HFFc6 (cell line): ENCODE measurements around the gene GRIP1. TPM values are rescaled to one million over a fixed set of nuclear protein-coding genes. Genes with fewer than 3 reads are reported as not detected.

Source experiments
- DNase-seq: peaks from one replicate; pipeline ENCODE4 v3.0.0-alpha.2; 2018
- H3K27ac Mint-ChIP-seq: 2 replicates; pipeline ENCODE4 v1.8.0; 2020; ENCODE audit warnings: mild to moderate bottlenecking, mixed read lengths
- H3K27me3 Mint-ChIP-seq: 2 replicates; pipeline ENCODE4 v1.8.0; 2021; ENCODE audit warnings: mild to moderate bottlenecking, moderate library complexity, mixed read lengths; ENCODE audit not compliant: insufficient read depth
- H3K36me3 Mint-ChIP-seq: 2 replicates; pipeline ENCODE4 v1.8.0; 2021; ENCODE audit warnings: low read depth, mixed read lengths
- H3K4me1 Mint-ChIP-seq: 2 replicates; pipeline ENCODE4 v1.8.0; 2020; ENCODE audit warnings: low read depth, mixed read lengths
- H3K4me3 Mint-ChIP-seq: 2 replicates; pipeline ENCODE4 v1.8.0; 2020; ENCODE audit warnings: mild to moderate bottlenecking, moderate library complexity, mixed read lengths
- H3K9me3 Mint-ChIP-seq: 2 replicates; pipeline ENCODE4 v1.8.0; 2020; ENCODE audit warnings: mild to moderate bottlenecking, mixed read lengths
- total RNA-seq, 6 experiments: library from RNA; stranded (reverse); fragmentation: NEBNext Ultra II Directional; extraction: Animal tissue kit (Norgen Biotek cat#: 25700); gene quantifications; 2 replicates in 1 of 6; 3 replicates in 5 of 6; pipeline ENCODE4 v1.2.3, GENCODE V29; 2021
- TF ChIP-seq, protein P1 (sequence below): fragments of 200-600 bp; sonication (generic); IDR thresholded peaks from 2 replicates; pipeline ENCODE4 v1.5.0; 2021; ENCODE audit warnings: antibody characterized with exemption, mild to moderate bottlenecking

Gene GRIP1
- total RNA-seq, 6 experiments from 2014 or later: 0.31 to 0.60 TPM; not detected in 4

DNA sequence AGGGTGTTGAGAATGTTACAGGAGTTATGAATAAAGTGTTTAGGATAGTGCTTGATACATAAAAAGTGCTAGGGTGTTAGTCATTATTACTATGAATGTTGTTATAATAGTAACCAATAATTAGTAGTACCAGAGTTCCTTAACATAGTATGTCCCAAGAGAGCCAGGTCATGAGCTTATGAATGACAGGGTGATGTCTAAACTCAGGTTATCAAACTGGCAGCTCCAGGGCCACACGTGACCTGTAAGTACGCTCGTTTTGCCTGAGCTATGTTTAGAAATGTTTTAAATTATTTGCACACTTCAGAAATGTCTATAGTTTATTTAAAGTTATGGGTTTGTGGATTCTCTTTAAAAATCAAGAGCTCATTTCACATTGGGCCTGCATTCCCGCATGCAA lies 14.1 kb upstream of the GRIP1 start:
- H3K4me1 Mint-ChIP-seq: no peaks in the 10 kb centered on the region

DNA sequence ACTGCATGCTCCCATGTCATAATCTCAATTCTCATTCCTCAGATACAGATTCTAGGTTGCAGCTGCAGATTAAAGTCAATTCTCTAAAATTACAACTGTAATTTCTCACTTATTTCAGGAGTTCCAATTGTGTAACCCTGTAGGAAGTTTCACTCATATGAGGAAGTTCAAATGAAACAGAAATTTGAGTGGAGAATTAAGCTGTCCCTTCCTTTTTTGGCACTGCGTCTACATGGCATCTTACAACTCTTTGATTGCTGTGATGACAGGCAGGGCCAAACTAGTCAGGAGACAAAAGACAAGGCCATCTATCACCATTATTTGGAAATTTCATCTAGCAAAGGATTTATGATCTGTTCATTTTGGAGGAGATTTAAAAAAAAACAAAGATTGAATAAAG lies 13.3 kb upstream of the GRIP1 start:
- Mint-ChIP-seq H3K4me1 (no peaks in the 10 kb centered on the region), H3K27me3 (peaks cover 3% of the 10 kb centered on the region), H3K27ac (no peak overlapping the region), H3K36me3 (no peaks in the 10 kb centered on the region), H3K4me3 (no peak overlapping the region), H3K9me3 (no peaks in the 10 kb centered on the region)
- no peak for DNase-seq
- TF ChIP-seq, protein P1, sequence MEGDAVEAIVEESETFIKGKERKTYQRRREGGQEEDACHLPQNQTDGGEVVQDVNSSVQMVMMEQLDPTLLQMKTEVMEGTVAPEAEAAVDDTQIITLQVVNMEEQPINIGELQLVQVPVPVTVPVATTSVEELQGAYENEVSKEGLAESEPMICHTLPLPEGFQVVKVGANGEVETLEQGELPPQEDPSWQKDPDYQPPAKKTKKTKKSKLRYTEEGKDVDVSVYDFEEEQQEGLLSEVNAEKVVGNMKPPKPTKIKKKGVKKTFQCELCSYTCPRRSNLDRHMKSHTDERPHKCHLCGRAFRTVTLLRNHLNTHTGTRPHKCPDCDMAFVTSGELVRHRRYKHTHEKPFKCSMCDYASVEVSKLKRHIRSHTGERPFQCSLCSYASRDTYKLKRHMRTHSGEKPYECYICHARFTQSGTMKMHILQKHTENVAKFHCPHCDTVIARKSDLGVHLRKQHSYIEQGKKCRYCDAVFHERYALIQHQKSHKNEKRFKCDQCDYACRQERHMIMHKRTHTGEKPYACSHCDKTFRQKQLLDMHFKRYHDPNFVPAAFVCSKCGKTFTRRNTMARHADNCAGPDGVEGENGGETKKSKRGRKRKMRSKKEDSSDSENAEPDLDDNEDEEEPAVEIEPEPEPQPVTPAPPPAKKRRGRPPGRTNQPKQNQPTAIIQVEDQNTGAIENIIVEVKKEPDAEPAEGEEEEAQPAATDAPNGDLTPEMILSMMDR: no peak

More for the DNA sequence above, 14.1 kb upstream of the GRIP1 start:
- H3K4me3 Mint-ChIP-seq: no peak overlapping the region
- no peaks in the 10 kb centered on the region for H3K36me3 Mint-ChIP-seq
- H3K27ac Mint-ChIP-seq: no peak overlapping the region
- TF ChIP-seq, protein P1: no peak
- H3K27me3 Mint-ChIP-seq: peaks cover 3% of the 10 kb centered on the region
- H3K9me3 Mint-ChIP-seq: no peaks in the 10 kb centered on the region
- no peak for DNase-seq

DNA sequence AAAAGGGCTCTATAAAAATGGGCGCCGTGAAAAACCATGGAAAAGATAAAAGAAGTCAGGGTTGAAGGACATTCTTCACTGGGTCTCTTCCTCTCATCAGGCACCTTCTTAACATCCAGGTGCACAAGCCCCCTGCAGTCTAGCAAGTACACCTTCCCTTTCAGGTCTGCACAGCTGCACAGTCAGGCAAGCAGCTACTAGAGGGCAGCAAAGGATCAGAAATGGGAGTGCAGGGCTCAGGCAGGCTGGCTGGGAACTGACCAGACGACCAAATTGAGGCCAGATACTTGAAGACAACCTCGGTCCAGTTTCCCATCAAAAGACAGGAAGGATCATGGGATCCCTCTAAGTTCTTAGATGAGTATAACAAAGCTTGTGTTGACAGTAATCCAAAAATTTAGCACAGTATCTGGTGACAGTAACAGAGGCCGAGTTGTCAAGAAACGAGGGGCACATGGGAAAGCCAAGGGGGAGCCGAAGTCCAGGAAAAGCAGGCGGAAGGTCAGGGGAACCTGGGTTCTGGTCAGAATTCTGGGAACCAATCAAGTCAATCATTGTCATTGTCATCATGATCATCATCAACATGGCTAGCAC lies 10.1 kb upstream of the GRIP1 start:
- H3K4me3 Mint-ChIP-seq: no peak overlapping the region

DNA sequence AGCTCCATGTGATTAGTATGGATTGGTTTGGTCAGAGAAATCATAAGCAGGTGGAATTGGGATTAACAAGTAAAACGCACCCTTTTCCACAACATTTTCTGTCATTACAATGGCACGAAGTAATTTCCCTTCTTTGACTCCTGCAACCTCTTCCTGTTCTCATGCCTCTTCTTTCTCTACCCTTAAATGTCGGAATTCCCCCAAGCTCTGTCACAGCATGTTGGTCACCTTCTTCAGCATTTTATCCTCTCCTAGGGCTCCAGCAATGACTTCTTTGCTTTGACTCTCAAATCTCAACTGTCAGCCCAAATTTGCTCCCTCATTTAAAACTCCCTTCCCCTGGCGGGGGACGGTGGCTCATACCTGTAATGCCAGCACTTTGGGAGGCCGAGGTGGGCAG lies 5.3 kb upstream of the GRIP1 start:
- no peaks in the 10 kb centered on the region for H3K9me3 Mint-ChIP-seq
- H3K36me3 Mint-ChIP-seq: no peaks in the 10 kb centered on the region
- TF ChIP-seq, protein P1: no peak
- H3K4me1 Mint-ChIP-seq: no peaks in the 10 kb centered on the region
- no peak overlapping the region for H3K27ac Mint-ChIP-seq
- H3K27me3 Mint-ChIP-seq: no peaks in the 10 kb centered on the region; the same call in 1 of the 2 replicates
- DNase-seq: no peak
- H3K4me3 Mint-ChIP-seq: no peak overlapping the region

More for the DNA sequence above, 10.1 kb upstream of the GRIP1 start:
- no peak overlapping the region for H3K27ac Mint-ChIP-seq
- no peaks in the 10 kb centered on the region for H3K36me3 Mint-ChIP-seq
- no peaks in the 10 kb centered on the region for H3K4me1 Mint-ChIP-seq
- no peaks in the 10 kb centered on the region; the same call in 1 of the 2 replicates for H3K27me3 Mint-ChIP-seq
- H3K9me3 Mint-ChIP-seq: no peaks in the 10 kb centered on the region
- TF ChIP-seq, protein P1: peak; percentile 61
- DNase-seq: peak; percentile 23

DNA sequence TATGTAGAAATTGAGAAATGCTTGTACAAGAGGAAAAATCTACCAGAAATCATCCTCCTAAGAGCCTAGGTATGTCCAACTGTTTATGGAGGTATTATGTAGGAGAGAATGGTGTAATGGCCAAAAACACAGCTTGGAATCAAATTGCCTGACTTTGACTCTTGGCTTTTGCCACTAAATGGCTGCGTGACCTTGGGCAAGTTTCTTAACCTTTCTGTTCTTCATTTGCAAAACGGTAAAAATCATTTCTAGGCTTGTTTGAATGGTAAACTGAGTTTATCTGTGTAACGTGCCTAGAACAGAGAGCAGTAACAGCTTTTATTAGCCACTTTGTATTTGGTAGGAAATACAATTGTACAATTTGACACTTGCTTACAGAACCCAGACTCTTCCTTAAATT lies 4.9 kb upstream of the GRIP1 start:
- no peak overlapping the region for H3K4me3 Mint-ChIP-seq
- DNase-seq: no peak
- TF ChIP-seq, protein P1: no peak
- no peaks in the 10 kb centered on the region; the same call in 1 of the 2 replicates for H3K27me3 Mint-ChIP-seq
- no peak overlapping the region for H3K27ac Mint-ChIP-seq
- no peaks in the 10 kb centered on the region for H3K9me3 Mint-ChIP-seq
- H3K36me3 Mint-ChIP-seq: no peaks in the 10 kb centered on the region
- no peaks in the 10 kb centered on the region for H3K4me1 Mint-ChIP-seq
